ENCODE results near the gene METTL4. TPM values are rescaled to one million over a fixed set of nuclear protein-coding genes. Genes with fewer than 3 reads are reported as not detected.
A peak's percentile ranks its signal among the peaks of the same experiment; 100 is the strongest.

Gene METTL4
- polyA plus RNA-seq, 2 of the 4 experiments (the other 2 are of a cell fraction): 7.1 to 14.9 TPM

DNA sequence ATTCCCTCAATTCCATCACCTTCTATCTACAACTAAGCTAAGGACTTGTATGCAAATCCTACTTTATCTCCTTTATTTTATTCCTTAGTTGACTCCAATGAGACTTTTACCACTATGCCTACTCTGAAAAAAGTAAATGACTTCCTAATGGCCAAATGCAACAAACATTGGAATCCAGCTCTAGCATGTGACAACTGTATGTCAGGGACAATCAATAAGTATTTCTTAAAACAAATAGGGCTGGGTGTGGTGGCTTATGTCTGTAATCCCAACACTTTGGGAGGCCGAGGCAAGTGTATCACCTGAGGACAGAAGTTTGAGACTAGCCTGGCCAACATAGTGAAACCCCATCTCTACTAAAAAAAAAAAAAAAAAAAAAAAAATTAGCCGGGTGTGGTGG is 21.8 kb downstream of the METTL4 start:
- H3K27ac ChIP-seq: no peak overlapping the region
- no peak overlapping the region for H3K4me2 ChIP-seq
- POLR2A ChIA-PET: no interaction called here
- FAIRE-seq: no peak
- no peak for DNase-seq (ENCODE audit: low read depth in 1 of 2, low spot score in 1 of 2)
- no peak overlapping the region for H3K4me3 ChIP-seq
- 100% methylated on average over 1 of the region's 2 CpGs for WGBS (ENCODE audit: missing lambda C conversion rate)
- no peaks in the 10 kb centered on the region for H3K4me1 ChIP-seq
- CTCF ChIA-PET: no interaction called here
- TF ChIP-seq FOSL2 (IDR thresholded peaks at IDR 0.05): no peak
- no peak for TF ChIP-seq FOSL2 (CRISPR knock-in tag; IDR thresholded peaks at IDR 0.05)
- no peak for TF ChIP-seq POLR2AphosphoS2 (conservative IDR thresholded peaks at IDR 0.05; ENCODE audit: low read length)
- no peak for TF ChIP-seq HOXA7 (CRISPR knock-in tag; IDR thresholded peaks at IDR 0.05)
- no peaks in the 10 kb centered on the region for H3K9me3 ChIP-seq
- no peak for ATAC-seq

DNA sequence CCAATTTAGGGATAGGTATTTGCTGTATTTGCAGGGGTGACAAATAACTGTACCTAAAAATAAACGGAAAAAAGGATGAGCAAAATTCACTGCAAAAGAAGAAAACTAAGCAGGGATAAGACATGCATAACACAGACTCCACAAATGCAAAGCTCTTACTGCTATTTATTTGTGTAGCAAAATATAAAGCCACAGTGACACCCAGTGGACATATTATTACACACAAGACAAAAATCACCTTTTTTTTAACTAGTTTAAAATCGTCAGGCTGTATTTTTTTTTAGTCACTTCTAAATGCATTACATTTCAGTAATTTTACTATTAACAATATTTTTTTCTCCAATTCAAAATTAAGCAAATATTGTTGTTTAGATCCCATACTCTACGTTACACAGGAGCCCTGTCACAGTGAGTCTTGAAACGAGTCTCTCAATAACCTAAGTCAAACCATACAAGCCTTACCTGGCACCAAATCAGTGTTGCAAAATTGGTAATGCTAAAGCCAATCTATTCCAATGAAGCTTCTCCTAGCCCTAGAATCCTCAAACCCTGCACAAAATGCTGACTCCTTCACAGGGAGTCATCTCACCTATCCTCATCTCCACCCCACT is 23.7 kb downstream of the METTL4 start:
- ATAC-seq (no peak), FAIRE-seq (no peak), DNase-seq (ENCODE audit: low read depth in 1 of 2, low spot score in 1 of 2) (peak in 1 of 2 experiments; percentile 47)
- H3K4me3 ChIP-seq: no peak overlapping the region
- WGBS (ENCODE audit: missing lambda C conversion rate): 34% methylated on average over 4 of the region's 4 CpGs
- no peaks in the 10 kb centered on the region for H3K4me1 ChIP-seq
- CTCF ChIA-PET: interaction anchor here (0.7 to 2.4 kb wide), 17 partner anchors 10 to 1800 kb away, joined by 3 to 11 read pairs (median 3); no protein-coding TSS in a partner anchor
- no peak overlapping the region for H3K27ac ChIP-seq
- POLR2A ChIA-PET: no interaction called here
- H3K9me3 ChIP-seq: no peaks in the 10 kb centered on the region
- no peak overlapping the region for H3K4me2 ChIP-seq
- TF ChIP-seq E2F6 (IDR thresholded peaks at IDR 0.05; ENCODE audit: borderline replicate concordance, low read depth): no peak
- TF ChIP-seq RAD21 (conservative IDR thresholded peaks at IDR 0.05 in 1 of 2, IDR thresholded peaks at IDR 0.05 in 1 of 2): peak; percentile 60 to 67
- TF ChIP-seq, protein P1, sequence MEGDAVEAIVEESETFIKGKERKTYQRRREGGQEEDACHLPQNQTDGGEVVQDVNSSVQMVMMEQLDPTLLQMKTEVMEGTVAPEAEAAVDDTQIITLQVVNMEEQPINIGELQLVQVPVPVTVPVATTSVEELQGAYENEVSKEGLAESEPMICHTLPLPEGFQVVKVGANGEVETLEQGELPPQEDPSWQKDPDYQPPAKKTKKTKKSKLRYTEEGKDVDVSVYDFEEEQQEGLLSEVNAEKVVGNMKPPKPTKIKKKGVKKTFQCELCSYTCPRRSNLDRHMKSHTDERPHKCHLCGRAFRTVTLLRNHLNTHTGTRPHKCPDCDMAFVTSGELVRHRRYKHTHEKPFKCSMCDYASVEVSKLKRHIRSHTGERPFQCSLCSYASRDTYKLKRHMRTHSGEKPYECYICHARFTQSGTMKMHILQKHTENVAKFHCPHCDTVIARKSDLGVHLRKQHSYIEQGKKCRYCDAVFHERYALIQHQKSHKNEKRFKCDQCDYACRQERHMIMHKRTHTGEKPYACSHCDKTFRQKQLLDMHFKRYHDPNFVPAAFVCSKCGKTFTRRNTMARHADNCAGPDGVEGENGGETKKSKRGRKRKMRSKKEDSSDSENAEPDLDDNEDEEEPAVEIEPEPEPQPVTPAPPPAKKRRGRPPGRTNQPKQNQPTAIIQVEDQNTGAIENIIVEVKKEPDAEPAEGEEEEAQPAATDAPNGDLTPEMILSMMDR (IDR thresholded peaks at IDR 0.05): peak; percentile 60
- TF ChIP-seq SMC3 (IDR thresholded peaks at IDR 0.05): peak; percentile 59

DNA sequence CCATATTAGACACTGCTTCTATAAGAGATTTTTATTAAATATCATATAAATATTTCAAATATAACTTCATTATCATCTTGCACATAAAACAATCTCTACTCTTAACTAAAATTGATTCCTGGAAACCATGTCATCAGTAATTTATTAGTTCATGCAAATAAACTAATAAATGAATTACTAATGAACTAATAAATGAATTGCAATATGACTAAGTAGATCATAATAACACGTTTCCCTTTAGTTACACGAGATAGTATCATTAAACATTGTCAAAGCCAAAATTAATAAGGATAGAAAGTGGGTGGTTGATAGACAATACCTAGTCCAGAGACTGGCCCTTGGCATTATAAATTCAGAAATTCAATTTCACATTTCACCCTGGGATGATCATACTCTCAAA is 26.1 kb downstream of the METTL4 start:
- H3K4me1 ChIP-seq: no peaks in the 10 kb centered on the region
- 67% methylated on average over 2 of the region's 2 CpGs for WGBS (ENCODE audit: missing lambda C conversion rate)
- no peak overlapping the region for H3K4me3 ChIP-seq
- H3K9me3 ChIP-seq: no peaks in the 10 kb centered on the region
- ChIA-PET POLR2A (no interaction called here), CTCF (interaction anchor here (1.4 kb wide), 1 partner anchor 441 kb away, joined by 3 read pairs; no protein-coding TSS in a partner anchor)
- DNase-seq (ENCODE audit: low read depth in 1 of 2, low spot score in 1 of 2) (no peak), ATAC-seq (no peak), FAIRE-seq (no peak)
- H3K4me2 ChIP-seq: no peak overlapping the region
- TF ChIP-seq HOXB5 (CRISPR knock-in tag; IDR thresholded peaks at IDR 0.05) (no peak), FOSB (CRISPR knock-in tag; IDR thresholded peaks at IDR 0.05) (no peak), NR3C1 (IDR thresholded peaks at IDR 0.05) (no peak), REST (IDR thresholded peaks at IDR 0.05) (no peak), EP300 (IDR thresholded peaks at IDR 0.05) (no peak), RARB (CRISPR knock-in tag; IDR thresholded peaks at IDR 0.05) (no peak), MYC (IDR thresholded peaks at IDR 0.05; ENCODE audit: borderline replicate concordance, low read length) (no peak), NFE2L2 (conservative IDR thresholded peaks at IDR 0.05; ENCODE audit: low read length) (no peak), SREBF2 (IDR thresholded peaks at IDR 0.05) (no peak)
- TF ChIP-seq, protein P2, sequence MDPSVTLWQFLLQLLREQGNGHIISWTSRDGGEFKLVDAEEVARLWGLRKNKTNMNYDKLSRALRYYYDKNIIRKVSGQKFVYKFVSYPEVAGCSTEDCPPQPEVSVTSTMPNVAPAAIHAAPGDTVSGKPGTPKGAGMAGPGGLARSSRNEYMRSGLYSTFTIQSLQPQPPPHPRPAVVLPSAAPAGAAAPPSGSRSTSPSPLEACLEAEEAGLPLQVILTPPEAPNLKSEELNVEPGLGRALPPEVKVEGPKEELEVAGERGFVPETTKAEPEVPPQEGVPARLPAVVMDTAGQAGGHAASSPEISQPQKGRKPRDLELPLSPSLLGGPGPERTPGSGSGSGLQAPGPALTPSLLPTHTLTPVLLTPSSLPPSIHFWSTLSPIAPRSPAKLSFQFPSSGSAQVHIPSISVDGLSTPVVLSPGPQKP (IDR thresholded peaks at IDR 0.05; ENCODE audit: low read depth, low read length): no peak
- TF ChIP-seq, protein P3, sequence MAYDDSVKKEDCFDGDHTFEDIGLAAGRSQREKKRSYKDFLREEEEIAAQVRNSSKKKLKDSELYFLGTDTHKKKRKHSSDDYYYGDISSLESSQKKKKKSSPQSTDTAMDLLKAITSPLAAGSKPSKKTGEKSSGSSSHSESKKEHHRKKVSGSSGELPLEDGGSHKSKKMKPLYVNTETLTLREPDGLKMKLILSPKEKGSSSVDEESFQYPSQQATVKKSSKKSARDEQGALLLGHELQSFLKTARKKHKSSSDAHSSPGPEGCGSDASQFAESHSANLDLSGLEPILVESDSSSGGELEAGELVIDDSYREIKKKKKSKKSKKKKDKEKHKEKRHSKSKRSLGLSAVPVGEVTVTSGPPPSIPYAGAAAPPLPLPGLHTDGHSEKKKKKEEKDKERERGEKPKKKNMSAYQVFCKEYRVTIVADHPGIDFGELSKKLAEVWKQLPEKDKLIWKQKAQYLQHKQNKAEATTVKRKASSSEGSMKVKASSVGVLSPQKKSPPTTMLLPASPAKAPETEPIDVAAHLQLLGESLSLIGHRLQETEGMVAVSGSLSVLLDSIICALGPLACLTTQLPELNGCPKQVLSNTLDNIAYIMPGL (CRISPR knock-in tag; IDR thresholded peaks at IDR 0.05; ENCODE audit: borderline replicate concordance): no peak
- no peak overlapping the region for H3K27ac ChIP-seq

Measured in A549 (cell line).